HCT116 (cell line): ENCODE measurements around the gene AGGF1.

Experiments
- ATF3 ChIP-seq: IDR thresholded peaks from 2 replicates; pipeline ENCODE4 v1.6.1; 2012
- CTCF ChIP-seq, 3 experiments: fragments of 200-600 bp in 1 of 3; sonication (generic) in 1 of 3; IDR thresholded peaks in 2 of 3; conservative IDR thresholded peaks in 1 of 3; 2 replicates each; pipeline ENCODE4 v1.5.1; 2012 to 2017; ENCODE audit warnings: low read depth in 2 of 3, low read length in 2 of 3, antibody characterized with exemption in 1 of 3, borderline replicate concordance in 1 of 3, control low read depth in 1 of 3, mild to moderate bottlenecking in 1 of 3, mixed read lengths in 1 of 3, mixed run types in 1 of 3, moderate library complexity in 1 of 3; ENCODE audit not compliant: insufficient read depth in 1 of 3
- EGR1 ChIP-seq: IDR thresholded peaks from 2 replicates; pipeline ENCODE4 v1.6.1; 2012; ENCODE audit warnings: low read depth
- EZH2 ChIP-seq: fragments of 200-600 bp; sonication (generic); IDR thresholded peaks from 2 replicates; pipeline ENCODE4 v1.6.1; 2017; ENCODE audit warnings: antibody characterized with exemption, mixed run types
- EZH2phosphoT487 ChIP-seq: fragments of 200-600 bp; IDR thresholded peaks from 2 replicates; pipeline ENCODE4 v1.6.1; 2018; ENCODE audit warnings: antibody characterized with exemption, borderline replicate concordance
- JUND ChIP-seq: IDR thresholded peaks from 2 replicates; pipeline ENCODE4 v1.6.1; 2012
- MAX ChIP-seq: IDR thresholded peaks from 2 replicates; pipeline ENCODE4 v1.6.1; 2012
- POLR2A ChIP-seq: IDR thresholded peaks from 2 replicates; pipeline ENCODE4 v1.7.0; 2011; ENCODE audit warnings: borderline replicate concordance; ENCODE audit not compliant: insufficient read depth, insufficient read length; ENCODE audit errors: extremely low read depth
- RAD21 ChIP-seq: IDR thresholded peaks from 2 replicates; pipeline ENCODE4 v1.6.1; 2012; ENCODE audit warnings: low read depth, mild to moderate bottlenecking
- SIN3A ChIP-seq: IDR thresholded peaks from 2 replicates; pipeline ENCODE4 v1.6.1; 2012; ENCODE audit warnings: low read depth
- SRF ChIP-seq: IDR thresholded peaks from 2 replicates; pipeline ENCODE4 v1.6.1; 2012; ENCODE audit warnings: low read depth
- TCF7L2 ChIP-seq: IDR thresholded peaks from 2 replicates; pipeline ENCODE4 v1.7.0; 2011; ENCODE audit warnings: borderline replicate concordance, inconsistent platforms; ENCODE audit not compliant: insufficient read depth, insufficient read length; ENCODE audit errors: extremely low read depth
- YY1 ChIP-seq: IDR thresholded peaks from 2 replicates; pipeline ENCODE4 v1.6.1; 2011; ENCODE audit warnings: low read length, low read depth, moderate library complexity, mild to moderate bottlenecking; ENCODE audit not compliant: insufficient replicate concordance; ENCODE audit errors: extremely low read depth
- ZNF274 ChIP-seq: fragments of 200-500 bp; sonication (Bioruptor generic); IDR thresholded peaks from 2 replicates; pipeline ENCODE4 v1.6.1; 2014; ENCODE audit warnings: mild to moderate bottlenecking, low read depth, low read length, inconsistent platforms

- TF ChIP-seq CTCF (IDR thresholded peaks at IDR 0.05 in 2 of 3, conservative IDR thresholded peaks at IDR 0.05 in 1 of 3; ENCODE audit: borderline replicate concordance in 1 of 3, insufficient read depth in 1 of 3, low read depth in 2 of 3, low read length in 2 of 3) (no peak), MAX (no peak), SRF (no peak), EGR1 (no peak), EZH2 (no peak), TCF7L2 (no peak), YY1 (no peak), POLR2A (no peak), ZNF274 (no peak), ATF3 (no peak), EZH2phosphoT487 (no peak), SIN3A (no peak), JUND (no peak), RAD21 (no peak)
Measured at GRCh38 chr5:77046416-77047073, 16.3 kb downstream of the AGGF1 start.
